ENCODE data around the gene PTPRB.

Gene PTPRB

GRCh38 chr12:70640901-70641300, 3.7 kb upstream of the PTPRB start:
- no peak for DNase-seq
- Mint-ChIP-seq H3K9me3 (no peaks in the 10 kb centered on the region), H3K27ac (no peak overlapping the region), H3K27me3 (ENCODE audit: low read depth, poor library complexity) (peaks cover 19% of the 10 kb centered on the region), H3K4me1 (no peaks in the 10 kb centered on the region), H3K36me3 (ENCODE audit: low read depth) (no peaks in the 10 kb centered on the region), H3K4me3 (no peak overlapping the region)
- TF ChIP-seq CTCF (IDR thresholded peaks at IDR 0.05), result no peak

- no peaks in the 10 kb centered on the region for H3K9me3 Mint-ChIP-seq
- H3K36me3 Mint-ChIP-seq (ENCODE audit: low read depth), result no peaks in the 10 kb centered on the region
- no peak overlapping the region for H3K4me3 Mint-ChIP-seq
- no peak overlapping the region for H3K27ac Mint-ChIP-seq
- TF ChIP-seq CTCF (IDR thresholded peaks at IDR 0.05), result no peak
- no peaks in the 10 kb centered on the region for H3K4me1 Mint-ChIP-seq
- H3K27me3 Mint-ChIP-seq (ENCODE audit: low read depth, poor library complexity), result peaks cover 19% of the 10 kb centered on the region
- DNase-seq, result no peak
Observed at GRCh38 chr12:70639535-70639934, 2.3 kb upstream of the PTPRB start.

- Mint-ChIP-seq H3K4me1 (no peaks in the 10 kb centered on the region), H3K27ac (no peak overlapping the region), H3K36me3 (ENCODE audit: low read depth) (no peaks in the 10 kb centered on the region), H3K27me3 (ENCODE audit: low read depth, poor library complexity) (peaks cover 19% of the 10 kb centered on the region), H3K9me3 (no peaks in the 10 kb centered on the region), H3K4me3 (no peak overlapping the region)
- no peak for DNase-seq
- no peak for TF ChIP-seq CTCF (IDR thresholded peaks at IDR 0.05)
Observed at GRCh38 chr12:70638639-70639360, 1.6 kb upstream of the PTPRB start.

GRCh38 chr12:70635755-70636154, 1.5 kb downstream of the PTPRB start:
- no peak for DNase-seq
- no peak overlapping the region for H3K27ac Mint-ChIP-seq
- no peaks in the 10 kb centered on the region for H3K36me3 Mint-ChIP-seq (ENCODE audit: low read depth)
- H3K9me3 Mint-ChIP-seq, result peaks cover under 1% of the 10 kb centered on the region
- TF ChIP-seq CTCF (IDR thresholded peaks at IDR 0.05), result no peak
- H3K4me3 Mint-ChIP-seq, result no peak overlapping the region
- H3K4me1 Mint-ChIP-seq, result no peaks in the 10 kb centered on the region
- H3K27me3 Mint-ChIP-seq (ENCODE audit: low read depth, poor library complexity), result peaks cover 9% of the 10 kb centered on the region

- DNase-seq, result no peak
- H3K4me3 Mint-ChIP-seq, result no peak overlapping the region
- H3K27ac Mint-ChIP-seq, result no peak overlapping the region
- H3K36me3 Mint-ChIP-seq (ENCODE audit: low read depth), result no peaks in the 10 kb centered on the region
- H3K27me3 Mint-ChIP-seq (ENCODE audit: low read depth, poor library complexity), result peaks cover 23% of the 10 kb centered on the region
- H3K9me3 Mint-ChIP-seq, result peaks cover 8% of the 10 kb centered on the region
- no peaks in the 10 kb centered on the region for H3K4me1 Mint-ChIP-seq
- no peak for TF ChIP-seq CTCF (IDR thresholded peaks at IDR 0.05)
Observed at GRCh38 chr12:70628701-70629480, 8.3 kb downstream of the PTPRB start.

Data from nephron progenitor cell (in vitro differentiated cells).